Suprapubic skin (tissue), 3 donors: ENCODE results near the gene SIRT6.

ENCODE experiments used
- CTCF ChIP-seq, 2 donors: fragments of 200-600 bp in 1 of 2; fragments of 450-650 bp in 1 of 2; sonication (generic) in 1 of 2; IDR thresholded peaks; one replicate each; pipeline ENCODE4 v1.5.1; 2016 to 2019; ENCODE audit warnings: antibody characterized with exemption in 2 of 2, mild to moderate bottlenecking in 1 of 2, moderate library complexity in 1 of 2
- EP300 ChIP-seq: sonication (generic); formaldehyde crosslinking; IDR thresholded peaks from one replicate; pipeline ENCODE4 v1.6.1; 2017; ENCODE audit warnings: antibody characterized with exemption
- POLR2A ChIP-seq, 2 donors: fragments of 450-650 bp; IDR thresholded peaks; one replicate each; pipeline ENCODE4 v1.6.1; 2017; ENCODE audit warnings: antibody characterized with exemption in 2 of 2, mild to moderate bottlenecking in 2 of 2, moderate library complexity in 2 of 2

- no peak for TF ChIP-seq EP300
- no peak for TF ChIP-seq CTCF (IDR thresholded peaks at IDR 0.05)
- no peak for TF ChIP-seq POLR2A (IDR thresholded peaks at IDR 0.05)
Measured at GRCh38 chr19:4224470-4224869, 42.1 kb upstream of the SIRT6 start.
